Suppressor macrophage treated with lipopolysaccharide for 4 hours (primary cell): Measurements from ENCODE around the gene FAM151B.

Experiments used
- DNase-seq: peaks from one replicate; pipeline ENCODE4 v3.0.0-alpha.2; 2020

Gene FAM151B

GRCh38 chr5:80591352-80591751 is 103.5 kb downstream of the FAM151B start:
- DNase-seq = no peak

GRCh38 chr5:80592105-80592504 is 104.2 kb downstream of the FAM151B start:
- DNase-seq = no peak
